GM19240 (cell line): ENCODE results near the gene DOP1A.

ENCODE experiments used
- DNase-seq: peaks from one replicate; pipeline ENCODE4 v3.0.0; 2011; ENCODE audit warnings: low spot score; ENCODE audit not compliant: insufficient read length

DOP1A gene

DNA sequence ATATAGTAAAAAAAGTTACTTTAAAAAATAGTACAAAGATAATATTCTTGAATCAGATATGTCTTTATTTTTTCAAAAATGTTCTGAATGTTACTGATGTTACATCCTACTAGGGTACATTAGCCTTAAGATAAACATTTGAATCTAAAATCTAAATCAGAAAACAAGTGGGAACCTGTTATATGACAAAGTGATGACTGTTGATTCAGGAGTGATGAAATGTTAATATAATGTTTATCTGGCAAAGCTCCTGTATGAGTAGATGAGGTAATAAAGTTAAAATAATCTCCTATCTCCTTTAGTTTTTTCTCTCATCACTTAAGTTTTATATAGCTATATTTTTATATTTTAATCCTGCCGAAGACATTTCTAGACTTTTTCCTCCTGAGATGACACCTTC is 4.2 kb downstream of the DOP1A start:
- no peak for DNase-seq

GRCh38 chr6:83072726-83073125 is 5.3 kb downstream of the DOP1A start:
- DNase-seq = no peak

- DNase-seq = no peak
Measured at GRCh38 chr6:83073615-83074014, 6.1 kb downstream of the DOP1A start.

GRCh38 chr6:83083476-83083875 is 16.0 kb downstream of the DOP1A start:
- DNase-seq = no peak

DNA sequence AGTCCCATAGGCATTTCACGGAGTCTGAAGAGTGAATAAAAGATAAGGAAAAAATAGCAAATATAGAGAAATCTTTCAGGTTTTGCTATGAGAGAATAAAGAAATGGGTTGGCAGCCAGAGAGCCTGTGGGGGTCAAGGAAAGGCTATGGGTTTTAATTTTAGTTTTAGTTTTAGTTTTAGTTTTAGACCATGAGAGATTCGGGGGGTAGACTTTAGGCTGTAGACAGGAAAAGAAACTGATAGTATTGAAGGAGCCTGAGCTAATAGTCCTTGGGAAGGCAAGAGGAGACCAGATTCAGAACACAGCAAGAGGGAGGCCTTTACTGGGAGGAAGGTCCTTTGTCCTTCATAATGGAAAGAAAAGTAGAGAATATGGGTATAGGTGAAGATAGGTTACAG is 19.3 kb downstream of the DOP1A start:
- peak; percentile 27 for DNase-seq

GRCh38 chr6:83092756-83093399 is 25.4 kb downstream of the DOP1A start:
- DNase-seq = no peak

DNA sequence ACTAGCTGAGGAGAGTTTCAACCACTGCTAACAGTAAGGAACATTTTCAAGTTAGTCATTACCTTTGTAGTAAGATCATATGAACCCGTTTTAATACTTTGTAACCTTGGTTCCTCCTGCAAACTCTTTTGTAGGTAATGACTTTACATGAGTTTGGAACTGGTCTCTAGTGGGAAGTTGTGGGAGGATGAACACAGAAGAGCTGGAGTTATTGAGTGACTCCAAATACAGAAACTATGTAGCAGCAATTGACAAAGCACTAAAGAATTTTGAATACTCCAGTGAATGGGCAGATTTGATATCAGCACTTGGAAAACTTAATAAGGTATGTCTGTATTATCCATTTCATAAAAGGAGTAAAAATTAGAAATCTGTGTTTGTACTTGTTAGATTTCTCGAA is 29.3 kb downstream of the DOP1A start:
- no peak for DNase-seq

DNA sequence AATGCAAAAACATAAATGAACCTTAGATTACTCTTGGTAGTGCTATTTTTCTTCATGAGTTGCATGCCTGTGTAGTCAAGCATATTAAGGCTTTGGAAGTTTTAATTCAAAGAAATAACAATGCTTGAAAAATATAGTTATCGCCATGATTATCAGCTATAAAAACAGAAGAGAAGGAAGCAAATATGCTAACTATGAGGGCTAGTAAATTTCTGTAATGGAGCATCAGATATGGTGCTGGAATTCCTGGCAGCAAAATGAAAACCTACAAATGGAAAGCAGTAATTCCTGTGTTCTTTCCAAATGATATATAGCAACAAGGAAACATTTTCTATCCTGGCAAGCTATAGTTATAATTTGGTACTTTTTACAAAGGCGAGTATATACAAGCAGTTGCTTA is 29.7 kb downstream of the DOP1A start:
- DNase-seq = no peak

- DNase-seq = no peak
Measured at GRCh38 chr6:83097675-83098074, 30.2 kb downstream of the DOP1A start.

DNA sequence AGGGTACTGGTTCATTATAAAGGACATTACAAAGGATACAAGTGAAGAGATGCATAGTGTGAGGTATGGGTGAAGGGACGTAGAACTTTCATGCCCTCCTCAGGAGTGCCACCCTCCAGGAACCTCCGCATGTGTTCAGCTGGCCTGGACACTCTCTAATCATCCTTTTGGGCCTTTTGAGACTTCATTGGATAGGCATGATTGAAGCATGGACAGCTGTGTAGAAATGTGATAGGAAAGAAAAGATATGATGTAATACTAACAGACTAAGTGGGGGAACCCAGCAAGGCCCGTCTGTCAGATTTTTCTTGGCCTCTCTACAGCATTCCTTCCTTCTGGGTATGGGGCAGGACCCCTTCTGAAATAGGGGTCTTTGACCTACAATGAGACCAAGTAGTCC is 31.1 kb downstream of the DOP1A start:
- DNase-seq = no peak

DNA sequence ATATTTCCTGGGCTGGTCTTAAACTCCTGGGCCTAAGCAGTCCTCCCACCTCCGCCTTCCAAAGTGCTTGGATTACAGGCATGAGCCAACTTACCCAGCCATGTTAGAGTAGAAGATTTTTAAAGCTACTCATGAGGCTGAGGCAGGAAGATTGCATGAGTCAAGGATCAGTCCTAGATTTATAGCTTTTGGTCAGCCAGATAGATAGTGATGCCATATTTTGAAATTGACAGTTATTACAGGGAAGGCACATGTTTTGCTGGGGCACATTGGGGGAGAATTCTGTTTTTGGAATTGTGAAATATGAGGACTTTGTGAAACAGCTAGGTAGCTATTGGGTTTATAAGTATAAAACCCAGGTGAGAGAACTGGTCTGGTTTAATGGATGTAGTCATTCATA is 40.9 kb downstream of the DOP1A start:
- DNase-seq = no peak

DNA sequence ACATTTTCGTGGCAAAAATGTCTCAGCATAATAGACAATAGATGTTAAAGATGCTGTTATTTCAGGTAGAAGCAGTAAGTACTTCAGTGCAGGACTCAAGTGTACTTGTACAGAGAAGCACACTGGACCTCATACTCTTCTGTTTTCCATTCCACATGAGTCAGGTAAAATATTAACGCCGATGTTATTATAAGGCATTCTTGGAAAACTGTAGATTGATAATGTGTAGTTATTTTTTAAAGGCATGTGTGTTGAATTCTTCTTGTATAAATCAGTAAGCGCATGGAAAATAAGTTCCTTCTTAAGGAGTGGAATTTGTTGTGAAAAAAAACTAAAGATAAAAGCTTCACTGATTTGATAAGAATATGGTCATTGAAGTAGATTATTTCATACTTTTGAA is 45.8 kb downstream of the DOP1A start:
- DNase-seq = no peak

GRCh38 chr6:83114164-83114563 is 46.7 kb downstream of the DOP1A start:
- no peak for DNase-seq

DNA sequence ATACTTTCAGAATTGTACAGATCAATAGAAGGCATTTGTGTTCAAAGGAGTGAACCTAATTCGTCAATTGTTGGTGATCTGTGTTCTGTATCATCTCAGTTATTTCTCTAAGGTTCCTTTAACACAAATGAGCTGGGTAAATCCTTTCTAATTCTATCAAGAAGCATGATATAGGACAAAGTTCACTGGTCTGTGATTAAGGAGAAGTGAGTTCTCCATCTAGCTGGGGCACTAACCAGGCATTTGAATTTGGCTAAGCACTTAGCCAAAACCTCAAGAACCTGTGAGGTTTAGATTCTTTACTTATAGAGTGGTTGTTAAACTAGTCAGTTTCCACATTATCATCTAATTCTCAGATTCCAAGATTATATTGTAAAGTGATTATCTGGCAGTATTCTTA is 50.3 kb downstream of the DOP1A start:
- no peak for DNase-seq

GRCh38 chr6:83119742-83120300 is 52.4 kb downstream of the DOP1A start:
- no peak for DNase-seq

DNA sequence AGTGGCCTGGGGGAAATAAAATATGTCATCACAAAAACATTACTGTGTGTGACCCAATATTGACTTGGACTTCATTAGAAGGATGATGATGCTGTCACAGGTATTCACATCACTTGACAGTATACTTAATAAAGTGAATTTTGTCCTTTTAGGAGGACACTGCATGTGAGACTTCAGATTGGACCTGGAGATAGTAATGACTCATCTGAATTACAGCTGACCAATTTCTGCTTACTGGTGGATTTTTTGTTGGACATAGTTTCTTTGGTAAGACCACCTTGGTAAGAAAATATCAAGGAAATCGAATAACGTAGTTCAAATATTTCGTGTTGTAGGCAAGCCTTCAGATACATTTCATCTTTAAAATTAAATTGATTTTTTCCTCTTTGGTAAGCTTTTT is 57.1 kb downstream of the DOP1A start:
- DNase-seq = no peak

DNA sequence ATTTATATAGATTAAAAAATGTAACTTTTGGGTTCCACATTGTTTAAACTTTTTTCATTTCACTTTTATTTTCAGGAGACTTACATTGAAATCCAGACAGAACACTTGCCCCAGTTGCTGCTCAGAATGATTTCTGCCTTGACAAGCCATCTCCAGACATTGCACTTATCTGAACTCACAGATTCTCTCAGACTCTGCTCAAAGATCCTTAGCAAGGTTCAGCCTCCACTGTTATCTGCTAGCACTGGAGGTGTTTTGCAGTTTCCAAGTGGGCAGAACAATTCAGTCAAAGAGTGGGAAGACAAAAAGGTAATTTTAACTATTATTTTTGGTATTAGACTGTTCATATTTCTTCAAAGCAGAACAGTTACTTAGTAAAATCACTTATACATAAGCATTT is 58.0 kb downstream of the DOP1A start:
- DNase-seq = no peak

GRCh38 chr6:83126223-83126622 is 58.8 kb downstream of the DOP1A start:
- DNase-seq = no peak

- no peak for DNase-seq
Measured at GRCh38 chr6:83126807-83127206, 59.3 kb downstream of the DOP1A start.

DNA sequence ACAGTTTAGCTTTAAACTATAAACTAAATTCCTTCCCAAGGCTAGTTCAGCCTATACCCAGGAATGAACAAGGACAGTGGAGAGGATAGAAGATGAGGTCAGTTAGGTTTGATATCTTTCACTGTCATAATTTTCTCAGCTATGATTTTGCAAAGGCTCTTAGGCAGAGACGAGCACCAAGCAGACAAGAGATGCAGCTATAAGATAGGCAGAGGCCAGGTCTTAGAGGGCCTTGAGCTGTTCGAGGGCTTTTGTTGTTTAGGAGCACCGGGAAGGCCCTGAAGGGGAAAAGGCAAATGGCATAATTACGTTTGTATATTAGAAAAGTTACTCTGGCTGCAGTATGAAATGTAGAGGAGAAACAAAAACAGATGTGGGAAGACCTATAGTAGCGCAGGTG is 59.8 kb downstream of the DOP1A start:
- no peak for DNase-seq

DNA sequence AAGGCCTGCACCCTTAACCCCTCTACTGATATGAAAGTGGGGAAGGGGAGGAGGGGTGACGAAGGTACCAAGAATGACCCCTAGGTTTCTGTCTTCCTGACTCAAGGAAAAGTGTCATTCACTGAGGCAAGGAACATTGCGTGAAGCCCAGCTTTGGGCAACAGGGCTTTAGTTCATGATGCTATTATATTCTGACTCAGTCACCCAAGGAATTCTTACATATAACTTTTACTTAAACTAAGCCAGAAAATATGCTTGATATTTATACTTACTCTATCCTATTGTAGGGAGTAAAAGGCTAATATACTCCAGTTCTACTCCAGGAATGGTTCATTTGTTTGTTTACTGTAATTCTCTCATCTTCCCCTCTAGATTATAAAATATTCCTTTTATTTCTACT is 60.5 kb downstream of the DOP1A start:
- DNase-seq = no peak

DNA sequence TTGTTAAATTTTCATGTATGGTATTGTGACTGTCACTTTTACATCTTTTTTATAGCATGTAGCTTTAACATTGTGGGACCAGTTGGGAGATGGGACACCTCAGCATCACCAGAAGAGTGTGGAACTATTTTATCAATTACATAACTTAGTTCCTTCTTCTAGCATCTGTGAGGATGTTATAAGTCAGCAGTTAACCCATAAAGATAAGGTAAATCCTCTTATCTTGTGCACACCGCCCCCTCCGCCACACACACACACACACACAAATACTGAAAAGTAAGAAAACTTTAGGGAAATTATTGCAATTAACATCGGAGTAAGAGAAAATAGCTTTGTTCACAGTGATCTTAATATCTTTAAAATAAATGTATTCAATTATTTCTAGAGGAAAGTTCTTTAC is 64.7 kb downstream of the DOP1A start:
- no peak for DNase-seq

- DNase-seq = no peak
Measured at GRCh38 chr6:83138118-83138722, 70.7 kb downstream of the DOP1A start.
